Measurements from ENCODE around the gene ADGRA1.

DNA sequence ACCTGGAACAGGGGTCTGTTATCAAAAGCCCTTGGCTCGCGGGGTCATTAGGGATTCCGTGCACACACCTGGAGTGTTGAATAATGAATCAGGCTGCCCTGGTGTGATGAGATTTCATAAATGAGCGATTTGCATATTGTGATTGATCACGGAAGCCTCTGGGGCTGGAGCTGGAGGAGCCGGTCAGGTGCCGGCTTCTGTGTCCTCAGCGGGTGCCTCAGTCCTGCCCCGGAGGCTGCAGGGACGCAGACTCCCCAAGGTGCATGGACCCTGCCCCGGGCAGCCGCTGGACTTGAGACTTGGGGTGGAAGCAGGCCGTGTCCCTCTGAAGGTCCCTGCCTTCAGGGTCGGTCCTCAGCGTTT lies 47.9 kb upstream of the ADGRA1 start:
- TF ChIP-seq POLR2AphosphoS5 (IDR thresholded peaks at IDR 0.05), result no peak
- TF ChIP-seq, protein P1, sequence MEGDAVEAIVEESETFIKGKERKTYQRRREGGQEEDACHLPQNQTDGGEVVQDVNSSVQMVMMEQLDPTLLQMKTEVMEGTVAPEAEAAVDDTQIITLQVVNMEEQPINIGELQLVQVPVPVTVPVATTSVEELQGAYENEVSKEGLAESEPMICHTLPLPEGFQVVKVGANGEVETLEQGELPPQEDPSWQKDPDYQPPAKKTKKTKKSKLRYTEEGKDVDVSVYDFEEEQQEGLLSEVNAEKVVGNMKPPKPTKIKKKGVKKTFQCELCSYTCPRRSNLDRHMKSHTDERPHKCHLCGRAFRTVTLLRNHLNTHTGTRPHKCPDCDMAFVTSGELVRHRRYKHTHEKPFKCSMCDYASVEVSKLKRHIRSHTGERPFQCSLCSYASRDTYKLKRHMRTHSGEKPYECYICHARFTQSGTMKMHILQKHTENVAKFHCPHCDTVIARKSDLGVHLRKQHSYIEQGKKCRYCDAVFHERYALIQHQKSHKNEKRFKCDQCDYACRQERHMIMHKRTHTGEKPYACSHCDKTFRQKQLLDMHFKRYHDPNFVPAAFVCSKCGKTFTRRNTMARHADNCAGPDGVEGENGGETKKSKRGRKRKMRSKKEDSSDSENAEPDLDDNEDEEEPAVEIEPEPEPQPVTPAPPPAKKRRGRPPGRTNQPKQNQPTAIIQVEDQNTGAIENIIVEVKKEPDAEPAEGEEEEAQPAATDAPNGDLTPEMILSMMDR (IDR thresholded peaks at IDR 0.05), result no peak
- TF ChIP-seq POLR2A (IDR thresholded peaks at IDR 0.05), result no peak

Data from prostate gland (tissue), 2 donors.